ENCODE results near the gene CCNF.

The CCNF gene

GRCh38 chr16:2388139-2388874 lies 40.9 kb upstream of the CCNF start:
- TF ChIP-seq ZFX (IDR thresholded peaks at IDR 0.05) = no peak
- H3K27ac ChIP-seq = peak overlapping the region; percentile 11; the same call in 1 of the 2 replicates

- H3K27ac ChIP-seq = no peak overlapping the region
Measured at GRCh38 chr16:2388875-2389433, 40.3 kb upstream of the CCNF start.

GRCh38 chr16:2392025-2392424 lies 37.2 kb upstream of the CCNF start:
- H3K27ac ChIP-seq = no peak overlapping the region
- TF ChIP-seq ZFX (IDR thresholded peaks at IDR 0.05) (no peak), CTCF (conservative IDR thresholded peaks at IDR 0.05) (no peak)

More at GRCh38 chr16:2388875-2389433, 40.3 kb upstream of the CCNF start:
- TF ChIP-seq ZFX (IDR thresholded peaks at IDR 0.05) = no peak
- no peak for TF ChIP-seq CTCF (conservative IDR thresholded peaks at IDR 0.05)

GRCh38 chr16:2398520-2398919 lies 30.7 kb upstream of the CCNF start:
- H3K27ac ChIP-seq = no peak overlapping the region

GRCh38 chr16:2404099-2404498 lies 25.1 kb upstream of the CCNF start:
- no peak overlapping the region for H3K27ac ChIP-seq
- no peak for TF ChIP-seq CTCF (conservative IDR thresholded peaks at IDR 0.05)
- no peak for TF ChIP-seq ZFX (IDR thresholded peaks at IDR 0.05)

More at GRCh38 chr16:2398520-2398919, 30.7 kb upstream of the CCNF start:
- TF ChIP-seq CTCF (conservative IDR thresholded peaks at IDR 0.05) (no peak), ZFX (IDR thresholded peaks at IDR 0.05) (no peak)

- no peak overlapping the region for H3K27ac ChIP-seq
- TF ChIP-seq CTCF (conservative IDR thresholded peaks at IDR 0.05) = no peak
- no peak for TF ChIP-seq ZFX (IDR thresholded peaks at IDR 0.05)
Measured at GRCh38 chr16:2415085-2415484, 14.2 kb upstream of the CCNF start.

- TF ChIP-seq CTCF (conservative IDR thresholded peaks at IDR 0.05) = no peak
- no peak for TF ChIP-seq ZFX (IDR thresholded peaks at IDR 0.05)
- H3K27ac ChIP-seq = no peak overlapping the region
Measured at GRCh38 chr16:2420035-2420434, 9.2 kb upstream of the CCNF start.
